ENCODE measurements around the gene SYNGAP1. TPM values are rescaled to one million over a fixed set of nuclear protein-coding genes. Genes with fewer than 3 reads are reported as not detected.

Gene SYNGAP1
- polyA plus RNA-seq, 1 of the 3 experiments (the other 2 are of a cell fraction) = 8.8 TPM

- ChIA-PET CTCF (interaction anchor here (0.9 to 6.2 kb wide), 5 partner anchors 9 to 34 kb away, joined by 4 to 20 read pairs (median 6); no protein-coding TSS in a partner anchor), POLR2A (interaction anchor here (1.0 kb wide), 1 partner anchor 93 kb away, joined by 5 read pairs; no protein-coding TSS in a partner anchor)
- Histone ChIP-seq H3K4me3 (ENCODE audit: low read depth in 2 of 2, low read length in 1 of 2) (peak overlapping the region; percentile 66 to 92), H3K79me2 (ENCODE audit: insufficient read depth) (peaks cover 54% of the 10 kb centered on the region), H2AFZ (ENCODE audit: low read depth) (peak overlapping the region; percentile 72), H3K36me3 (replicated peaks in 1 of 2; ENCODE audit: control insufficient read depth in 1 of 2, insufficient read depth in 2 of 2, low read length in 1 of 2) (no peaks in the 10 kb centered on the region), H3K9me2 (no peaks in the 10 kb centered on the region), H4K20me1 (ENCODE audit: insufficient read depth) (peaks cover 4% of the 10 kb centered on the region; the same call in 1 of the 2 replicates), H3K9me3 (no peaks in the 10 kb centered on the region), H3K27ac (ENCODE audit: low read depth in 2 of 2, low read length in 1 of 2) (peak overlapping the region; percentile 54 to 67), H3F3A (replicated peaks; ENCODE audit: insufficient read depth) (peaks cover 5% of the 10 kb centered on the region), H3K9ac (peak overlapping the region; percentile 84), H3K4me2 (peak overlapping the region; percentile 91), H3K4me1 (ENCODE audit: control insufficient read depth in 1 of 2, insufficient read depth in 2 of 2, low read depth in 1 of 2, low read length in 1 of 2) (peaks cover 0 to 16% of the 10 kb centered on the region in 2 experiments; a peak in 3 of 4 replicates), H3K27me3 (ENCODE audit: insufficient read depth) (no peaks in the 10 kb centered on the region)
- 3% methylated on average over 9 of the region's 31 CpGs for WGBS (ENCODE audit: low lambda C conversion rate)
- no peak for DNase-seq
- TF ChIP-seq FOSL2 (IDR thresholded peaks at IDR 0.05; ENCODE audit: borderline replicate concordance, low read depth) (no peak), RFX5 (IDR thresholded peaks at IDR 0.05; ENCODE audit: low read length) (no peak), TCF12 (IDR thresholded peaks at IDR 0.05) (no peak), IRF3 (IDR thresholded peaks at IDR 0.05; ENCODE audit: low read depth, low read length) (no peak), GATA2 (CRISPR knock-in tag; IDR thresholded peaks at IDR 0.05) (no peak), SIN3A (IDR thresholded peaks at IDR 0.05; ENCODE audit: borderline replicate concordance, low read depth, low read length) (no peak), MXI1 (IDR thresholded peaks at IDR 0.05; ENCODE audit: low read depth, low read length) (no peak), TAF1 (IDR thresholded peaks at IDR 0.05; ENCODE audit: borderline replicate concordance, low read depth, low read length) (no peak), GABPA (IDR thresholded peaks at IDR 0.05; ENCODE audit: low read depth) (no peak), RAD21 (IDR thresholded peaks at IDR 0.05; ENCODE audit: low read length) (no peak), JUND (IDR thresholded peaks at IDR 0.05) (no peak), ELF1 (IDR thresholded peaks at IDR 0.05) (no peak), NFIC (IDR thresholded peaks at IDR 0.05; ENCODE audit: borderline replicate concordance) (no peak), REST (IDR thresholded peaks at IDR 0.05; ENCODE audit: low read depth, low read length) (no peak)
- TF ChIP-seq, protein P1, sequence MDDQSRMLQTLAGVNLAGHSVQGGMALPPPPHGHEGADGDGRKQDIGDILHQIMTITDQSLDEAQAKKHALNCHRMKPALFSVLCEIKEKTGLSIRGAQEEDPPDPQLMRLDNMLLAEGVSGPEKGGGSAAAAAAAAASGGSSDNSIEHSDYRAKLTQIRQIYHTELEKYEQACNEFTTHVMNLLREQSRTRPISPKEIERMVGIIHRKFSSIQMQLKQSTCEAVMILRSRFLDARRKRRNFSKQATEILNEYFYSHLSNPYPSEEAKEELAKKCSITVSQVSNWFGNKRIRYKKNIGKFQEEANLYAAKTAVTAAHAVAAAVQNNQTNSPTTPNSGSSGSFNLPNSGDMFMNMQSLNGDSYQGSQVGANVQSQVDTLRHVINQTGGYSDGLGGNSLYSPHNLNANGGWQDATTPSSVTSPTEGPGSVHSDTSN (IDR thresholded peaks at IDR 0.05) = no peak
Observed at GRCh38 chr6:33391922-33392594, 27.8 kb upstream of the SYNGAP1 start.

All from SK-N-SH (cell line).